GM10266 (cell line): ENCODE results near the gene TUBGCP2.
"Not testable (repeated sequence)": the region's sequence is repeated elsewhere in the genome, so short reads cannot be mapped to it uniquely, and the experiment has no call there.

ENCODE experiments used
- DNase-seq: peaks from one replicate; pipeline ENCODE4 v3.0.0; 2012; ENCODE audit errors: extremely low spot score
- CTCF ChIP-seq: IDR thresholded peaks from 2 replicates; pipeline ENCODE4 v1.5.1; 2012; ENCODE audit warnings: mild to moderate bottlenecking, low read depth; ENCODE audit not compliant: control insufficient read depth, insufficient read depth; ENCODE audit errors: missing control alignments

The TUBGCP2 gene

GRCh38 chr10:133235932-133236331 is 72.7 kb downstream of the TUBGCP2 start:
- DNase-seq = no peak
- no peak for TF ChIP-seq CTCF

- TF ChIP-seq CTCF = no peak
- no peak for DNase-seq
Observed at GRCh38 chr10:133235265-133235855, 73.3 kb downstream of the TUBGCP2 start.

- not testable (repeated sequence) for DNase-seq
Observed at GRCh38 chr10:133234796-133235195, 73.9 kb downstream of the TUBGCP2 start.

- TF ChIP-seq CTCF = no peak
- no peak for DNase-seq
Observed at GRCh38 chr10:133231946-133232574, 76.6 kb downstream of the TUBGCP2 start.

- no peak for TF ChIP-seq CTCF
- no peak for DNase-seq
Observed at GRCh38 chr10:133231244-133231945, 77.3 kb downstream of the TUBGCP2 start.

GRCh38 chr10:133230387-133231195 is 78.1 kb downstream of the TUBGCP2 start:
- TF ChIP-seq CTCF = no peak

GRCh38 chr10:133230044-133230361 is 78.7 kb downstream of the TUBGCP2 start, which contains the start of gene UTF1:
TSS of gene UTF1 (plus strand) at chr10:133230217. CDS start at chr10:133230289, 72 bp downstream.
- TF ChIP-seq CTCF = no peak

More at GRCh38 chr10:133230387-133231195, 78.1 kb downstream of the TUBGCP2 start:
- no peak for DNase-seq

More at GRCh38 chr10:133230044-133230361, 78.7 kb downstream of the TUBGCP2 start, which contains the start of gene UTF1:
- no peak for DNase-seq
